ENCODE measurements around the gene UBE2O.

UBE2O gene

GRCh38 chr17:76484228-76484725 lies 31.3 kb upstream of the UBE2O start:
- DNase-seq = no peak

- DNase-seq = no peak
Observed at GRCh38 chr17:76481071-76481655, 28.2 kb upstream of the UBE2O start.

GRCh38 chr17:76480632-76481031 lies 27.7 kb upstream of the UBE2O start:
- DNase-seq = no peak

GRCh38 chr17:76479515-76480060 lies 26.6 kb upstream of the UBE2O start:
- no peak for DNase-seq

- no peak for DNase-seq
Observed at GRCh38 chr17:76478730-76479514, 26.0 kb upstream of the UBE2O start.

- no peak for DNase-seq
Observed at GRCh38 chr17:76478097-76478496, 25.1 kb upstream of the UBE2O start.

GRCh38 chr17:76477576-76477975 lies 24.6 kb upstream of the UBE2O start:
- DNase-seq = no peak

GRCh38 chr17:76476736-76477135 lies 23.8 kb upstream of the UBE2O start:
- DNase-seq = no peak

- DNase-seq = no peak
Observed at GRCh38 chr17:76475302-76475701, 22.4 kb upstream of the UBE2O start.

GRCh38 chr17:76474894-76475293 lies 21.9 kb upstream of the UBE2O start:
- DNase-seq = no peak

GRCh38 chr17:76474238-76474637 lies 21.3 kb upstream of the UBE2O start:
- DNase-seq = no peak

- DNase-seq = no peak
Observed at GRCh38 chr17:76473541-76473985, 20.6 kb upstream of the UBE2O start.

GRCh38 chr17:76472726-76473125 lies 19.8 kb upstream of the UBE2O start:
- no peak for DNase-seq

- DNase-seq = no peak
Observed at GRCh38 chr17:76472258-76472645, 19.3 kb upstream of the UBE2O start.

GRCh38 chr17:76471498-76472257 lies 18.7 kb upstream of the UBE2O start:
- DNase-seq = no peak

- no peak for DNase-seq
Observed at GRCh38 chr17:76469991-76470739, 17.2 kb upstream of the UBE2O start.

GRCh38 chr17:76469076-76469990 lies 16.4 kb upstream of the UBE2O start:
- DNase-seq = no peak

GRCh38 chr17:76468634-76469010 lies 15.7 kb upstream of the UBE2O start:
- DNase-seq = no peak

- DNase-seq = no peak
Observed at GRCh38 chr17:76467809-76468633, 15.1 kb upstream of the UBE2O start.

GRCh38 chr17:76467366-76467765 lies 14.4 kb upstream of the UBE2O start, which contains the start of gene AANAT:
AANAT (plus strand) TSS chr17:76467603; CDS start chr17:76468747, 1,144 bp downstream.
- no peak for DNase-seq

- no peak for DNase-seq
Observed at GRCh38 chr17:76466775-76467130, 13.8 kb upstream of the UBE2O start.

Measured in stimulated activated CD4-positive, alpha-beta T cell treated with anti-CD3 and anti-CD28 coated beads, Interleukin-2, amount 100 ng/mL, for 48 hours (primary cell).